Sigmoid colon (tissue), 3 donors: Measurements from ENCODE around the gene CLK1.

Experiments
- POLR2A ChIP-seq, 2 donors: fragments of 450-650 bp; IDR thresholded peaks; one replicate each; pipeline ENCODE4 v1.6.1; 2016; ENCODE audit warnings: antibody characterized with exemption in 2 of 2, mild to moderate bottlenecking in 2 of 2, moderate library complexity in 2 of 2
- TF ChIP-seq, protein P1 (sequence below), 4 experiments: fragments of 450-650 bp in 3 of 4; fragments of 200-600 bp in 1 of 4; IDR thresholded peaks; one replicate each; pipeline ENCODE4 v1.5.1; 2016 to 2019; ENCODE audit warnings: antibody characterized with exemption in 4 of 4, mild to moderate bottlenecking in 3 of 4, moderate library complexity in 2 of 4

DNA sequence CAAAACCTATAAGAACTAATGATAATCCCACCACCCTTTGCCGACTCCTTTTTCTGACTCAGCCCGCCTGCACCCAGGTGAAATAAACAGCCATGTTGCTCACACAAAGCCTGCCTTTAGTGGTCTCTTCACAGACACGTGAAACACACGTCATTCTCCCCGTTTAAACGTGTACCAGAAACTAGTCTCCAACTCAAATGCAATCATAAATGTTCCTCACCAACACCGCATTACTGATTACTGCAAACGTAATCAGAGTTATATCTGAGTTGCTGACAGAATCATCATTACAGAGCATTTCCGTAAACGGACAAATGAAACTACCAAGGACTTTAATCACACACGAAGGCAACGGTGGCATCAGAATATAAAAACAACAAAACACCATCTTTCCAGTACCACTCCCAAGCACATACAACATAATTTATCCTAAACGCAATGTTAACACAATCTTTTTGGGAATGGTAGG lies 1.9 kb downstream of the CLK1 start:
- TF ChIP-seq, protein P1, sequence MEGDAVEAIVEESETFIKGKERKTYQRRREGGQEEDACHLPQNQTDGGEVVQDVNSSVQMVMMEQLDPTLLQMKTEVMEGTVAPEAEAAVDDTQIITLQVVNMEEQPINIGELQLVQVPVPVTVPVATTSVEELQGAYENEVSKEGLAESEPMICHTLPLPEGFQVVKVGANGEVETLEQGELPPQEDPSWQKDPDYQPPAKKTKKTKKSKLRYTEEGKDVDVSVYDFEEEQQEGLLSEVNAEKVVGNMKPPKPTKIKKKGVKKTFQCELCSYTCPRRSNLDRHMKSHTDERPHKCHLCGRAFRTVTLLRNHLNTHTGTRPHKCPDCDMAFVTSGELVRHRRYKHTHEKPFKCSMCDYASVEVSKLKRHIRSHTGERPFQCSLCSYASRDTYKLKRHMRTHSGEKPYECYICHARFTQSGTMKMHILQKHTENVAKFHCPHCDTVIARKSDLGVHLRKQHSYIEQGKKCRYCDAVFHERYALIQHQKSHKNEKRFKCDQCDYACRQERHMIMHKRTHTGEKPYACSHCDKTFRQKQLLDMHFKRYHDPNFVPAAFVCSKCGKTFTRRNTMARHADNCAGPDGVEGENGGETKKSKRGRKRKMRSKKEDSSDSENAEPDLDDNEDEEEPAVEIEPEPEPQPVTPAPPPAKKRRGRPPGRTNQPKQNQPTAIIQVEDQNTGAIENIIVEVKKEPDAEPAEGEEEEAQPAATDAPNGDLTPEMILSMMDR (IDR thresholded peaks at IDR 0.05) = no peak
- peak; percentile 41 to 49 for TF ChIP-seq POLR2A (IDR thresholded peaks at IDR 0.05)
